ENCODE measurements around the gene TMEM219. TPM values are rescaled to one million over a fixed set of nuclear protein-coding genes. Genes with fewer than 3 reads are reported as not detected.

The TMEM219 gene, protein sequence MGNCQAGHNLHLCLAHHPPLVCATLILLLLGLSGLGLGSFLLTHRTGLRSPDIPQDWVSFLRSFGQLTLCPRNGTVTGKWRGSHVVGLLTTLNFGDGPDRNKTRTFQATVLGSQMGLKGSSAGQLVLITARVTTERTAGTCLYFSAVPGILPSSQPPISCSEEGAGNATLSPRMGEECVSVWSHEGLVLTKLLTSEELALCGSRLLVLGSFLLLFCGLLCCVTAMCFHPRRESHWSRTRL
- 116 and 145 TPM in 2 replicates for total RNA-seq

DNA sequence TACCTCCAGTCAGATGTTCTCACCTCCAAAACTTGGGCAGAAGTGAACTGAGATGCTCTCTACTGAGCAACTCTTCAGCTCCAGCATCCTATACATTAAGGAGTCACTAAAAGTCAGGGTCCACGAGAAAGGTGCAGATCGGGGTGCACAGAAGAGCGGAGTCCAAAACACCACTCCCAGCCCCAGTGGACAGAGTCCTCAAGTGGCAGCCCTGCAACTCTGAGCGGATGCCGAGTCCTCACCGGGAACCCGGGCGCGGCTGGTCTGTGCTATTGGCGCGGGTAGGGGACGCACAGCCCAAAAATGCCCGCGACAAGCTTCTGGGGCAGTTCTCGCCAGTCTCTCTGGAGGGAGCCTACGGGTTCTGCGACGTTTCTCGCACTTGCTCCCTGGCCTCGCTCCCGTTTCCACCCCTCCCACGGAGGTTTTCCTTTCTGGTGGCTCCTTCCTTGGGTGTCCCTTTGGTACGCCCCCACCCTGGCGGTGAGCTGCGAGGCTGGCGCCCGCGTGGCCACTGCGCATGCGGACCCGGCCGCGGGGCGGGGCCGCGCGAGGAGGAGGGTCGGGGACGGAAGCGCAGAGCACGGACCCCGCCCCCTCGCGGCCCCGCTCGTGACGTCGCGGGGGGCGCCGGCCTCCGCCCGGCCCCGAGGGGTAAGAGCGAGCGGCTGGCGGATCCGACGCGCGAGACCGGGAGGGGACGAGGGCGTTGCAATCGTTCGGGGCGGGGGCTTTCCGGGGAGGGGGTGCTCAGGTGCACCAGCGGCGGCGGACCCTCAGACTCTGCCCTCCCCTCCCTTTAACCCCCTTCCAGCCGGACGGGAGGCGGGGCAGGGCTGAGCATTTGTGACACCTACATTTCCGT, at the start of gene TMEM219:
Gene TMEM219 (plus strand): TSS at position 601 of the 865 bp plus-strand sequence. CDS start 1,065 bp downstream, outside the sequence.

DNA sequence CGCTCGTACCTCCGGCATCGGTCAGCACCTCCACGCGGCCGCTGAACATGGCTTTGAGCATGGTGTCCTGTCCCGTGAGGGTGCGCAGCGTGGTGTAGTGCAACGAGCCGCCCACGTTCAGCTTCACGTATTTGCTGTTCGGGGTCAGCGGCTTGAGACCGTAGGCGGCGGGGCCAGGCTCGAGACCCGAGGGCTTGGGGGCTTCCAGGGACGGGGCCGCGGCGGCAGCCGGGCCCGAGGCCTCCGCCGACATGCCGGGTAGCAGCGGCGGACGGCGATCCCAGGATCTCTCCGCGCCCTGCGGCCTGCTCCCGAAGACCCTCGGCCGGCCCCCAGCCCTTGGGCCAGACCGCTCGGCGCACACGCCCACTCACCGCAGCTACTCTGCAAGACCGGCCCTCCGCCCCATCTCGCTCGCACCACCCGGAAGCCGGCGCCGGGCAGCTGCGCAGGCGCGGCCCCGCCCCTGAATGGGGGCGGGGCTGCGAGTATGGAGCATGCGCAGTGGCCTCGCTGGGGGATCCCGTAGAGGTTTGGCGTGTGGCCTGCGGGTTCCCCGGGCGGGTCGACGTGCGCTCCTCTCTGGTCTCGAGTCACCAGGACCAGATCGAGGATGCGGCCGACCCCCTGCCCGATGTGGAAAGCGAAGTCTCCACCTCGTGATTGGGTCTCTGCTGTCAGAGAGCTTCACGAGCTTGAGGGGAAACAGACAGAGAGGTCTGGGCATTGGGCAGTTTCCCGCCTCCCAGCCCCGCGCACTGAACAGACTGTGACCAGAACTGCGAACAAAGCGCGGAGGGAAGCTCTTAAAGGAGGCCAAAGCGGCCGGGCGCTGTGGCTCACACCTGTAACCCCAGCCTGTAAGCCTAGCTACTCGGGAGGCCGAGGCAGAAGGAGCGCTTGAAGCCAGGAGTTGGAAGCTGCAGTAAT, 35.8 kb upstream of the TMEM219 start, which contains the start of gene KCTD13:
Gene KCTD13 (minus strand): TSS at position 446 of the 930 bp plus-strand sequence. CDS start 193 bp downstream, at position 253.

DNA sequence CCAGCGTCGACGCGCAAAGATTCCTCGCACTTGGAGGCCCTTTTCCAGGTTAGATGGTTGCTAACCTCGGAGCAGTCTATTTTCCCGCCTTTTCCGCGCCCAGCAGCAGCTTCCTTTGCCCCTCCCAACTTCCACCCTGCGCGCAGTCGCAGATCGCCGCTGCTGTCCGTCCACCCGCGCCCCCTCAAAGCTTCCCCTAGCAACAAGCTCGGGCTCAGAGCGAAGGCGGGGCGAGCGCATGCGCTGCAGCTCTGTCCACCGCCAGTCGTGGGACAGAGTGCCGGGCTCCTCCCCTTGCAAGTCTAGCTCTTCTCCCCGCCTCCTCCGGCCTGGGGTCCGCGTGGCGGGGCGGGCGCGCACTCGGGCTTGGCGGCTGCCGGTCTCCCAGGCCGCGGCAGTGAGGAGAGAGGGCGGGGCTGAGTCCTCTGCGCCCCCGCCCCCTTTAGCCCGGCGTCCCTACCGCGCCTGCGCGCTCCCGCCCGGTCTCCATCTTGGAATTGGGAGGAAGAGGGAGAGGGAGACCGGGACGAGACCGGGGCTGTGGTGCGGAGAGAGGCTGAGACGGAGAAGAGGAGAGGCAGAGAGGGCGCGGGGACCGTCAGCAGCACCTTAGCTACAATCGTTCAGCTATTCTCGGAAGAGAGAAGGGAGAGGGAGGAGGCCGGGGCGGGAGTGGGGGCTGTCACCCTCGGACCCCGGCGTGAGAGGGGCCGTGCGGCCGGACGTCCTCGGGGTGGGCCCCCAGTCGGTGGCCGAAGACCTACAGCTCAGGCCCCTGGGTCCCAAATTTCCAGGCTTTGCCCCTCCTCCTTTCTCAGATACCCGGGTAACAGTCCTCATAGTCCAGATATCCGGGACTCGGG, 11.7 kb downstream of the TMEM219 start, which contains the start of gene TAOK2:
Gene TAOK2 (plus strand): TSS at position 485 of the 863 bp plus-strand sequence. CDS start 3,905 bp downstream, outside the sequence.

DNA sequence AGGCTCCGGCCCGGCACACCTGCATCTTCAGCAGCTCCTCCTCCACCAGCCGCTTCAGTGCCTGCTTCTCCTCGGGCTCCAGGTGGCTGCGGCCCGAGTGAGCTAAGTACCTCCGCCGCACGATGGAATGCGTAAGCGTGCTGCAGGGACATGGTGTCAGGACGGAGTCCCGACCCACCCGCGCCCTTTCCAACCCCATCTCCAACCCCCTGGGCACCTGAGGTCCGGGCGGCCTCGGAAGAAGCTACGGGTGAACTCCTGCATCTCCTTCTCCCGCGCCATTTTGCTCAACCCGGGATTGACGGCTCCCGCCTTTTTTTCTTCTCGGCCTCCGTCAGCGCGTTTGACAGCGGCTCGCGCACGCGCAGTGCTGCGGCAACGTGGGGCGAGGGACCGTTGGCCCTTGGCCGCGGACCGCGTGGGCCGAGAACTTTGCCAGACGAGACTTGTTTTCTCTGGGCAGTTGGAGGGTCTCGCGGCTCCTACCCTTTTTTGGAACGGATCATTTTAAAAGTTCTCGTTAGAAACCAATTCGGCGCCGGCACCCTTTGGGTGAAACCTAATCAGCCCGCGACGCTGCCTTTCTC, 33.5 kb downstream of the TMEM219 start, which contains the start of gene HIRIP3:
Gene HIRIP3 (minus strand): TSS at position 294 of the 587 bp plus-strand sequence. CDS start 12 bp downstream, at position 282.

DNA sequence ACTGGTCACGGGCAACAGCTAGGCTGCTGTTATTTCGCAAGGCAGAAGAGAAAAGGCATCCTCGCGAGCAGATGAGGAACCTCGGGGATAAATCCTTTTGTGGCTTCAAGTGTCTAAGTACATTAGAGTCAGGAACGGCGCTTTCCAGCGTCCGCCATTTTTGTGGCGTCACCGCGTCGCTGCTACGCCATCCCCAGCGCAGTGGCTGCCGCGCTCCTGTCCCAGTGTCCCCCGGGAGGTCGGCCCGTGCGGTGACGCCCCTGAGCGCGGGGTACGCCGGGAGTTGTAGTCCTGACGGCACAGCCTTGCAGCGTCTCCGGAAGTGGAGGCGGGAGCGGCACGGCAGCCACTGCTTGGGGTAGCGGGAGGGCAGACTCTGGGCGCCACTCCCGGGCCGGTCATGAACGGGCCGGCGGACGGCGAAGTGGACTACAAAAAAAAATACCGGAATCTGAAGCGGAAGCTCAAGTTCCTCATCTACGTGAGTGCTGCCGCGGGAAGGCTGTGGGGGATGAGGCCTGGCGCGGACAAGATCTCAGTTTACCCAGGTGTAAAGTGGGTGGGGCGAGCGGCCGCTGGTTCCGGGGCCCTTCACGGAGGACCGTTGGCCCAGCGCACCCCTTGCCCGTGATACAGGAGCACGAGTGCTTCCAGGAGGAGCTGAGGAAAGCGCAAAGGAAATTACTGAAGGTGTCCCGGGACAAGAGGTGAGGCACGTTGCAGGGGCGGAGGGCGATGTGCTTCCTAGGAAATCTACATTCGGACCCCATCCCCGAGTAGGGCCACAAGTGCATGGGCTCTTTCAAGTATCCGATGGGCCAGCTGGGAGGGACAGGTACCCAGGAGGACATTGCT, 34.3 kb downstream of the TMEM219 start, which contains the start of gene INO80E:
Gene INO80E (plus strand): TSS at position 331 of the 855 bp plus-strand sequence. CDS start 70 bp downstream, at position 401.

DNA sequence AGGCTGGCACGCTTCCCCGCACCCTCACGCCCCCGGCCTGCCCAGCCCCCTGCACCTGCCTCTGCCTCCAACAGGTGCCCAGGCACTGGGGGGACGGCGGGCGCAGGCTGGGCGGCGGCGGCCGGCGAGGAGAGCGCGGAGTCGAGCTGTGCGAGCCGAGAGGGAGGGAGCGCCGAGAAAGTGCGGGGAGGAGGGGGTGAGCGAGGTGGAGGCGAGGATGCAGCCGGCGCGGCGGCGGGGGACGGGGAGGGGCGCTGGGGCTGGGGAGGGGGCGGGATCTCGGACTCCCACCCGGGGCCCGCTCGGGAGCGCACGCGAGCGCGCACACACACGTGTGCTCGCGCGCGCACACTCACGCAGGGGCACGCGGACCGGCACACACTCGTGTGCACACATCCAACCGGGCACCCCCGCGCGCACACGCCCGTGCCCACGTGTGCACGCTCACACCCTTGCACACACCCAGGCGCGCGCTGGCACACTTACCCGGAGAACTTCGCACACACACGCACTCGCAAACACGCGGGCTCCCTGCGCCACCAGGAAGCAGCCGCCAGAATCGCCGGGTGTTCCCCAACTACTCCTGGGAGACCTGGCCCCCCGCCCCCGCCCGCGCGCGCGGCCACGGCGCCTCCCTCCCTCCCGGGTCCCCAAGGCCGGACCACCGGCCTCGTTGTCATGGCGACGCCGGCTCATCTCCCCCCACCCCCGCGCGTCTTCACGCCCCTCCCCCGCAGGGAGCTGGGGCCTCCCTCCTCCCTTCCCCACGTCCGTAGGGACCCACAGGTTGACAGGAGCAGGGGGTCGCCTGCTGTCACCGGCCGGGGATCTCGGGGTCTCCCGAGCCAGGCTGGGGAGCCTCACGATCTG, 49.2 kb downstream of the TMEM219 start, which contains the start of gene DOC2A:
Gene DOC2A (minus strand): TSS at position 184 of the 870 bp plus-strand sequence. CDS start 805 bp downstream, outside the sequence.

Other genes starting within 250 kb of the TMEM219 start
- not detected in 2 replicates for gene C16orf54, start 216.1 kb upstream of the TMEM219 start, total RNA-seq
- gene ZG16, start 183.8 kb upstream of the TMEM219 start, total RNA-seq = not detected in 2 replicates
- gene KIF22, start 171.3 kb upstream of the TMEM219 start, total RNA-seq = 28.2 and 30.3 TPM in 2 replicates
- gene MAZ, start 155.6 kb upstream of the TMEM219 start, total RNA-seq = 119 and 172 TPM in 2 replicates
- 0.16 TPM in 1 of 2 replicates, not detected in the other for gene PRRT2, start 149.9 kb upstream of the TMEM219 start, total RNA-seq
- gene PAGR1, start 145.9 kb upstream of the TMEM219 start, total RNA-seq = 16.2 and 25.8 TPM in 2 replicates
- gene MVP, start 141.6 kb upstream of the TMEM219 start, total RNA-seq = 190 and 191 TPM in 2 replicates
- gene CDIPT, start 98.9 kb upstream of the TMEM219 start, total RNA-seq = 133 and 146 TPM in 2 replicates
- 31.1 and 40.3 TPM in 2 replicates for gene SEZ6L2, start 62.5 kb upstream of the TMEM219 start, total RNA-seq
- 11.2 and 16.0 TPM in 2 replicates for gene ASPHD1, start 61.6 kb upstream of the TMEM219 start, total RNA-seq
- 8.4 and 12.8 TPM in 2 replicates for gene KCTD13, start 35.9 kb upstream of the TMEM219 start, total RNA-seq
- gene TAOK2, start 11.8 kb downstream of the TMEM219 start, total RNA-seq = 43.3 and 44.7 TPM in 2 replicates
- gene HIRIP3, start 33.5 kb downstream of the TMEM219 start, total RNA-seq = 7.8 and 8.1 TPM in 2 replicates
- gene INO80E, start 34.2 kb downstream of the TMEM219 start, total RNA-seq = 58.3 and 77.8 TPM in 2 replicates
- not detected in 2 replicates for gene DOC2A, start 48.9 kb downstream of the TMEM219 start, total RNA-seq
- not detected in 2 replicates for gene C16orf92, start 61.1 kb downstream of the TMEM219 start, total RNA-seq
- not detected in 2 replicates for gene TLCD3B, start 69.2 kb downstream of the TMEM219 start, total RNA-seq
- 2,796 and 2,917 TPM in 2 replicates for gene ALDOA, start 103.7 kb downstream of the TMEM219 start, total RNA-seq
- gene PPP4C, start 113.9 kb downstream of the TMEM219 start, total RNA-seq = 95.0 and 107 TPM in 2 replicates
- gene TBX6, start 129.8 kb downstream of the TMEM219 start, total RNA-seq = under 0.01 TPM in 1 of 2 replicates, not detected in the other
- 41.0 and 52.0 TPM in 2 replicates for gene YPEL3, start 134.1 kb downstream of the TMEM219 start, total RNA-seq
- 0.81 and 1.8 TPM in 2 replicates for gene GDPD3, start 151.5 kb downstream of the TMEM219 start, total RNA-seq
- 79.4 and 81.2 TPM in 2 replicates for gene MAPK3, start 161.1 kb downstream of the TMEM219 start, total RNA-seq
- under 0.01 and 0.90 TPM in 2 replicates for gene CORO1A, start 221.5 kb downstream of the TMEM219 start, total RNA-seq
- 272 and 348 TPM in 2 replicates for gene BOLA2B, start 231.6 kb downstream of the TMEM219 start, total RNA-seq
- 16.4 and 43.6 TPM in 2 replicates for gene SLX1A, start 231.8 kb downstream of the TMEM219 start, total RNA-seq
- gene SULT1A3, start 237.2 kb downstream of the TMEM219 start, total RNA-seq = 7.1 and 13.4 TPM in 2 replicates

Measured in cardiac atrium fibroblast (primary cell).